ENCODE results near the gene LYPD1.
A peak's percentile ranks its signal among the peaks of the same experiment; 100 is the strongest.

LYPD1 gene

DNA sequence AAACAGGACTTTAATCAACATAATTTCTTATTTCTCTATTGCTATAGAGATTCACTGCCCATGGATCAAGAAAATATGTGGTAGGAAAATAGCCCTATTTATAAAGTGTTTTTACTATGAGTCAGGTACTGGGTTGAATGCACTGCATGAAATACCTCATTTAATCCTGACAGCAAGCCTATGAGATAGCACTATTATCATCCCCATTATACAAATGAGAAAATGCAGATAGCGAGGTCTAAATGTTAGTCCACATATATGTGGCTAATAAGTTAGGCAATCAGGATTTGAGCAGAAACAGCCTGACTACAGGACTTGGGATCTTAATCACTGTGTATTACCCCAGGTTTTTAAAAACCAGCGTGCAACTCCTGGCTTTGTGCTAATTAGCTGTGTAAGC lies 8.5 kb upstream of the LYPD1 start:
- no peaks in the 10 kb centered on the region for H3K9me3 ChIP-seq (ENCODE audit: control insufficient read depth, insufficient read depth, low read length)

DNA sequence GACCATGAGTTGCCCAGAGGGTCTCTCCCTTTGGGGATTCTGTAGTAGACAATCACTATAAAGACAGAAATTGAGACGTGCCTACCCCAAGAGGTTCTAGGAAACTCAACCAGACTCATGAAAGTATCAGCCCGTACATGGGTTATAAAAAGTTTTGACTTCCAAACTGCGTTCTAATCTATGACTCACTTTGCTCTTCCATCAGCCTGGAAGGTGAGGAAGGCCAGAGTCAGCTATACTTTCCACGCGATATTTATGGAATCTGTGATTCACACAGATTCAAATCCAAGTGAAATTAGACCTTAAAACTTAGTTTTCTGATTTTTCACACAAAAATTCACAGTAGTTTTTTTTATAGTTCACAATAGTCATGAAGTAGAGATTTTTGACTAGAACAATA lies 7.7 kb upstream of the LYPD1 start:
- H3K36me3 ChIP-seq (ENCODE audit: insufficient read depth, low read length): no peaks in the 10 kb centered on the region
- H3K9ac ChIP-seq (ENCODE audit: low read depth, low read length): no peak overlapping the region
- no peaks in the 10 kb centered on the region for H3K9me3 ChIP-seq (ENCODE audit: control insufficient read depth, insufficient read depth, low read length)
- peaks cover under 1% of the 10 kb centered on the region; the same call in 1 of the 2 replicates for H3K4me1 ChIP-seq (ENCODE audit: insufficient read depth, low read length)

More for the DNA sequence above, 8.5 kb upstream of the LYPD1 start:
- no peak overlapping the region for H3K9ac ChIP-seq (ENCODE audit: low read depth, low read length)
- no peaks in the 10 kb centered on the region for H3K4me1 ChIP-seq (ENCODE audit: insufficient read depth, low read length)
- H3K36me3 ChIP-seq (ENCODE audit: insufficient read depth, low read length): no peaks in the 10 kb centered on the region

DNA sequence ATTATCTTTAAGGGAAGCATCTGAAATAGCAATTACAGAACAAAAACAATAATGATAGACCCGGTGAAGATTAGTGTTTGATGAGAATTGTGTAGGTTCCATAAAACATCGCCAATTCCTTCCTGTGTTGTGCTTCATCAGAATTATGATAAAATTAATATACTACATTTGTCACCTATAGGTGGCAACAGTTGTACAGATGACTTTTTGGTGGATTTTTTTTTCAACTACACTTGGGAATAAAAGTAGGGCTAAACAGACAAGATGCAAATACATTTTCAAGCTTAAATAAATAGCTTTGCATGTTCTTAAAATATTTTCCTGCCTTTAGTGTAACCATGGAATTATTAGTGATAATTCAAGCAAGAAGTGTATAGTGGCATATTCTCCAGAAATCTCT lies 7.0 kb upstream of the LYPD1 start:
- Histone ChIP-seq H3K4me1 (ENCODE audit: insufficient read depth, low read length) (peaks cover 7% of the 10 kb centered on the region; the same call in 1 of the 2 replicates), H3K9ac (ENCODE audit: low read depth, low read length) (no peak overlapping the region), H3K9me3 (ENCODE audit: control insufficient read depth, insufficient read depth, low read length) (no peaks in the 10 kb centered on the region), H3K36me3 (ENCODE audit: insufficient read depth, low read length) (no peaks in the 10 kb centered on the region)

- H3K9ac ChIP-seq (ENCODE audit: low read depth, low read length): peak overlapping the region; percentile 74
- H3K36me3 ChIP-seq (ENCODE audit: insufficient read depth, low read length): 0 out of 2 replicates have a peak, but pooled peaks cover 2% of the 10 kb centered on the region
- peaks cover 8% of the 10 kb centered on the region for H3K4me1 ChIP-seq (ENCODE audit: insufficient read depth, low read length)
- no peaks in the 10 kb centered on the region for H3K9me3 ChIP-seq (ENCODE audit: control insufficient read depth, insufficient read depth, low read length)
These were observed 1.3 kb upstream of the LYPD1 start for GRCh38 chr2:132671151-132671835.

- Histone ChIP-seq H3K9me3 (ENCODE audit: control insufficient read depth, insufficient read depth, low read length) (no peaks in the 10 kb centered on the region), H3K36me3 (ENCODE audit: insufficient read depth, low read length) (0 out of 2 replicates have a peak, but pooled peaks cover 2% of the 10 kb centered on the region), H3K4me1 (ENCODE audit: insufficient read depth, low read length) (peaks cover 8% of the 10 kb centered on the region), H3K9ac (ENCODE audit: low read depth, low read length) (peak overlapping the region; percentile 74)
These were observed 618 bp upstream of the LYPD1 start for GRCh38 chr2:132670496-132671150.

DNA sequence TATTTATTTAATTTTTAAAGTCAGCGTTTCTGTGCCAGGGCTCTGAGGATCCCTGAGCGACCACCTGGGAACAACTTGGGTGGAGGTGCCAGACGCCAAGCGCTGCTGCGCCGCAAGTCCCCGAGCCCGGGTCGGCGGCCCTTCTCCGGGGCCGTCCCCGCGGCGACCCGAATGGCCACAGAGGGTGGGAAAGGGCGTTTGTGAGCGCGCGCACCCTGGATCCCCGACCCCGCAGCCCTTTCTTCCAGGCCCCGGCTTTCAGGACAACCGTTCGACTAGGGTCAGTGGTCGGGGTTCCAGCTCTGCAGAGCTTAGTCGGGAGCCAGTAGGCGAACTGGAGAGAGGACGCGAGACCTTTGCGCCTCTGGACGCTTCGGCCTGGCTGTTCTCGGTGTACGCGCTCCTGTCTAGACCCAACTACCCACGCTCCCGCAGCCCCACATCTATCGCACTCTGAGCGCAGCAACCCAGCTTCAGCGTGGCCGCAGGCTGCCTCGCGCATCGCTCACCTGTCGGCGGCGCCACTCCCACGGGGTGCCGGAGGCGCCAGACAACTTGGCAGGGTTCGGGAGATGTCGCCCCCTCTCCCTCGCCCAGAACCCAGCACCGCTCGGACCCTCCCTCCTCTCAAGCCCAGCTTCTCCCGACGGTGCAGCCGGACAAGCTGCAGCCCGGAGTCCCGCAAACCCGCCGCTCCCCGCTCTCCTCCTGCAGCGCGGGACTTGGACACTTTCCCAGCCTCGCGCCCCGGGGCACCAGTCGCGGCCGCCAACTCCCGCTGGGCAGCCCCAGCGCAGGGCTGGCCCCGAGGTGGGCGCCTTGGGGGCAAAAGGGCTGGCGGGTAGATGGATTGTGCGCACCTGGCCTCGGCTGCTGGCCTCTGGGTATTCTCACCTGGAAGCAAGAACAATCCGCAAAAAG lies 758 bp downstream of the LYPD1 start:
- Histone ChIP-seq H3K36me3 (ENCODE audit: insufficient read depth, low read length) (0 out of 2 replicates have a peak, but pooled peaks cover 2% of the 10 kb centered on the region), H3K9ac (ENCODE audit: low read depth, low read length) (peak overlapping the region; percentile 74), H3K4me1 (ENCODE audit: insufficient read depth, low read length) (peaks cover 8% of the 10 kb centered on the region), H3K9me3 (ENCODE audit: control insufficient read depth, insufficient read depth, low read length) (no peaks in the 10 kb centered on the region)

DNA sequence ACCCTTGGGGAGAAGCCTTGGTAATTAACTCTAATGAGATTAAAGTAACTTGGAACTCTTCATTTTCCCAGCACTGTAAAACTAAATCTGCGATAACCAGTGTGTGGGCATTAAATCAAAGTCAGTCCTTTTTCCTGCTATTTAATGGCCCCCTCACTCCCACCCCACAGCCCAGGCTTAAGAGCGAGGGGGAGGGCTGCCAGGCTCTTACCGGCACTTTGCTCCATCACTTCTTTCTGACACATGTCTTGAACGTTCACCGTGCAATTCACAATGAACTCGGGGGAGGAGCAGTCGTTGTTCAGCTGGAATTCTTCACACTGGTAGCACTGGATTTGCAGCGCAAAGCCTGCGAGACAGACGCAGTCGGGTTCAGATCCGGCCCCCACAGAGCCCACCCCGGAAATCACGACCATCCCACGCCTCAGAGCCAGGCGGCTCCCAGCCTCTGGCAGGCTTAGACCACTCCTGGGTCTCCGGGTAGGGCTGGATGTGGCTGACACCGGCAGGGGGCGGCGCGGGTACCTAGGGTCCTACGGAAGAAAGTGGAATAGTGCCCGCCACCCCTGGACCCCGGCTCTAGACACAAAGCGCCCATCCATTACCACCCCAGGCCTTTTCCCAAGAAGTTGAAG lies 1.7 kb downstream of the LYPD1 start:
- Histone ChIP-seq H3K9ac (ENCODE audit: low read depth, low read length) (peak overlapping the region; percentile 74; the same call in 1 of the 2 replicates), H3K9me3 (ENCODE audit: control insufficient read depth, insufficient read depth, low read length) (no peaks in the 10 kb centered on the region), H3K36me3 (ENCODE audit: insufficient read depth, low read length) (0 out of 2 replicates have a peak, but pooled peaks cover 2% of the 10 kb centered on the region), H3K4me1 (ENCODE audit: insufficient read depth, low read length) (peaks cover 8% of the 10 kb centered on the region)

GRCh38 chr2:132667706-132668105 lies 2.3 kb downstream of the LYPD1 start:
- Histone ChIP-seq H3K9ac (ENCODE audit: low read depth, low read length) (no peak overlapping the region), H3K4me1 (ENCODE audit: insufficient read depth, low read length) (peaks cover 8% of the 10 kb centered on the region), H3K36me3 (ENCODE audit: insufficient read depth, low read length) (0 out of 2 replicates have a peak, but pooled peaks cover 2% of the 10 kb centered on the region), H3K9me3 (ENCODE audit: control insufficient read depth, insufficient read depth, low read length) (no peaks in the 10 kb centered on the region)

- Histone ChIP-seq H3K4me1 (ENCODE audit: insufficient read depth, low read length) (no peaks in the 10 kb centered on the region; the same call in 1 of the 2 replicates), H3K9me3 (ENCODE audit: control insufficient read depth, insufficient read depth, low read length) (no peaks in the 10 kb centered on the region), H3K36me3 (ENCODE audit: insufficient read depth, low read length) (0 out of 2 replicates have a peak, but pooled peaks cover 2% of the 10 kb centered on the region), H3K9ac (ENCODE audit: low read depth, low read length) (no peak overlapping the region)
These were observed 4.4 kb downstream of the LYPD1 start for GRCh38 chr2:132665401-132666140.

GRCh38 chr2:132664096-132664495 lies 5.9 kb downstream of the LYPD1 start:
- H3K4me1 ChIP-seq (ENCODE audit: insufficient read depth, low read length): no peaks in the 10 kb centered on the region; the same call in 1 of the 2 replicates
- 0 out of 2 replicates have a peak, but pooled peaks cover 2% of the 10 kb centered on the region for H3K36me3 ChIP-seq (ENCODE audit: insufficient read depth, low read length)
- H3K9ac ChIP-seq (ENCODE audit: low read depth, low read length): no peak overlapping the region
- H3K9me3 ChIP-seq (ENCODE audit: control insufficient read depth, insufficient read depth, low read length): no peaks in the 10 kb centered on the region

GRCh38 chr2:132662732-132663131 lies 7.3 kb downstream of the LYPD1 start:
- Histone ChIP-seq H3K4me1 (ENCODE audit: insufficient read depth, low read length) (no peaks in the 10 kb centered on the region; the same call in 1 of the 2 replicates), H3K9me3 (ENCODE audit: control insufficient read depth, insufficient read depth, low read length) (no peaks in the 10 kb centered on the region), H3K36me3 (ENCODE audit: insufficient read depth, low read length) (peaks cover 5% of the 10 kb centered on the region; the same call in 1 of the 2 replicates), H3K9ac (ENCODE audit: low read depth, low read length) (no peak overlapping the region)

DNA sequence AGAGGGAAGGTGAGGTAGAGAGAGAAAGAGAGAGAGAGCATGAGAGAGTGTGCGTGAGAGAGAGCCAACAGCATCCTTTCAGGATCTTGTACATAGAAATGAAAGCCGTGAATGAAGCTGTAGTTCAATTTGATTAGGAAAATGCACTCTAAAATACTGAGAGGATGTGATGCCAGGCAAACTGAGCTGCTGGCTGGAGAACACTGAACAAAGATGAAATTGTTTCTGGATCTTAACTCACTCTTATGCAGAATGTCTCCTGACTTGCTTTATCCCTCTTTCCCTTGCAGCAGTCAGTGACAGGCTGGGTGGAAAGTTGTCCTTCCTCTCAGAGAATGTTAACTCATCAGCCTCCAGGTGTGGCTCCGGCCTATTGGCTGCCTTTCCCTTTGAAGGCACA lies 10.7 kb downstream of the LYPD1 start:
- peaks cover 3% of the 10 kb centered on the region; the same call in 1 of the 2 replicates for H3K36me3 ChIP-seq (ENCODE audit: insufficient read depth, low read length)
- no peak overlapping the region for H3K9ac ChIP-seq (ENCODE audit: low read depth, low read length)
- H3K4me1 ChIP-seq (ENCODE audit: insufficient read depth, low read length): peaks cover 13% of the 10 kb centered on the region; the same call in 1 of the 2 replicates
- H3K9me3 ChIP-seq (ENCODE audit: control insufficient read depth, insufficient read depth, low read length): no peaks in the 10 kb centered on the region

- Histone ChIP-seq H3K36me3 (ENCODE audit: insufficient read depth, low read length) (peaks cover 3% of the 10 kb centered on the region; the same call in 1 of the 2 replicates), H3K4me1 (ENCODE audit: insufficient read depth, low read length) (peaks cover 13% of the 10 kb centered on the region; the same call in 1 of the 2 replicates), H3K9ac (ENCODE audit: low read depth, low read length) (no peak overlapping the region), H3K9me3 (ENCODE audit: control insufficient read depth, insufficient read depth, low read length) (no peaks in the 10 kb centered on the region)
These were observed 13.6 kb downstream of the LYPD1 start for GRCh38 chr2:132656266-132656975.

Measured in ES-I3 (cell line).